H1 (cell line): ENCODE results near the gene FES. TPM values are rescaled to one million over a fixed set of nuclear protein-coding genes. Genes with fewer than 3 reads are reported as not detected.

Experiments used
- CTCF ChIA-PET: fragments of 300-600 bp; sonication (Branson Sonifier 250); formaldehyde crosslinking; loops from one replicate; lab custom pipeline; 2021; ENCODE audit not compliant: partially characterized antibody; lab: Charles Lee
- POLR2A ChIA-PET: fragments of 300-600 bp; sonication (Branson Sonifier 250); formaldehyde crosslinking; loops from one replicate; lab custom pipeline; 2021; ENCODE audit warnings: inconsistent platforms; ENCODE audit not compliant: partially characterized antibody; lab: Charles Lee
- DNase-seq, 2 experiments: peaks; one replicate each; pipeline versions ENCODE4 v3.0.0 to v3.0.0-alpha.2; 2010 to 2022; ENCODE audit warnings: low spot score in 2 of 2, low read depth in 1 of 2, mixed read lengths in 1 of 2
- FAIRE-seq: peaks from 2 replicates; lab custom pipeline; 2011; peaks lifted over from hg19 to GRCh38; lab: Jason Lieb, UNC
- H2AFZ ChIP-seq: 2 replicates; pipeline ENCODE4 v1.8.1; 2012; ENCODE audit warnings: low read length, inconsistent platforms
- H2AK5ac ChIP-seq: 2 replicates; pipeline ENCODE4 v1.6.1; 2013; ENCODE audit warnings: low read depth, low read length
- H2BK120ac ChIP-seq: replicated peaks from 2 replicates; pipeline ENCODE3; 2013; ENCODE audit warnings: low read depth, low read length, inconsistent platforms
- H2BK12ac ChIP-seq: 2 replicates; pipeline ENCODE4 v1.6.1; 2013; ENCODE audit warnings: low read depth, low read length
- H2BK15ac ChIP-seq: 2 replicates; pipeline ENCODE4 v1.6.1; 2013; ENCODE audit warnings: low read length
- H2BK20ac ChIP-seq: 2 replicates; pipeline ENCODE4 v1.6.1; 2013; ENCODE audit warnings: low read length
- H2BK5ac ChIP-seq: 2 replicates; pipeline ENCODE4 v1.6.1; 2013; ENCODE audit warnings: low read depth, low read length
- H3K14ac ChIP-seq: 2 replicates; pipeline ENCODE4 v1.6.1; 2013; ENCODE audit warnings: inconsistent platforms; ENCODE audit not compliant: insufficient read length
- H3K18ac ChIP-seq: 2 replicates; pipeline ENCODE4 v1.6.1; 2013; ENCODE audit warnings: low read length; ENCODE audit errors: extremely low read depth
- H3K23ac ChIP-seq: 2 replicates; pipeline ENCODE4 v1.6.1; 2013; ENCODE audit warnings: inconsistent platforms; ENCODE audit not compliant: insufficient read length
- H3K23me2 ChIP-seq: 2 replicates; pipeline ENCODE4 v1.6.1; 2013; ENCODE audit warnings: low read depth, low read length
- H3K27ac ChIP-seq: 2 replicates; pipeline ENCODE4 v1.6.1; 2011; ENCODE audit warnings: low read depth, low read length, inconsistent platforms
- H3K27me3 ChIP-seq, 4 experiments: replicated peaks in 1 of 4; 1 replicate in 1 of 4; 2 replicates in 3 of 4; pipeline versions ENCODE4 v1.6.1 to v1.8.1; 2011 to 2013; ENCODE audit warnings: low read length in 3 of 4, mild to moderate bottlenecking in 3 of 4, inconsistent platforms in 2 of 4, mixed read lengths in 2 of 4, moderate library complexity in 1 of 4; ENCODE audit not compliant: control insufficient read depth in 3 of 4, insufficient read depth in 3 of 4; ENCODE audit errors: extremely low read depth in 1 of 4
- H3K36me3 ChIP-seq, 4 experiments: 2 replicates each; pipeline versions ENCODE4 v1.6.1 to v1.8.1; 2011 to 2013; ENCODE audit warnings: mild to moderate bottlenecking in 4 of 4, low read length in 3 of 4, moderate library complexity in 2 of 4, control low read depth in 1 of 4, inconsistent platforms in 1 of 4; ENCODE audit not compliant: insufficient read depth in 4 of 4, control insufficient read depth in 2 of 4
- H3K4ac ChIP-seq: replicated peaks from 2 replicates; pipeline ENCODE3; 2013; ENCODE audit warnings: low read length, low read depth, mixed read lengths, inconsistent platforms; ENCODE audit not compliant: insufficient read length
- H3K4me1 ChIP-seq, 4 experiments: replicated peaks in 1 of 4; 1 replicate in 1 of 4; 2 replicates in 3 of 4; pipeline versions ENCODE4 v1.6.1 to v1.8.1; 2011 to 2013; ENCODE audit warnings: low read length in 3 of 4, inconsistent platforms in 2 of 4, mixed read lengths in 1 of 4; ENCODE audit not compliant: insufficient read depth in 4 of 4, control insufficient read depth in 3 of 4
- H3K4me2 ChIP-seq, 2 experiments: 2 replicates each; pipeline versions ENCODE4 v1.6.1 to v1.8.1; 2011 to 2013; ENCODE audit warnings: low read depth in 2 of 2, low read length in 2 of 2, control low read depth in 1 of 2, inconsistent platforms in 1 of 2, mild to moderate bottlenecking in 1 of 2; ENCODE audit not compliant: insufficient read depth in 1 of 2
- H3K4me3 ChIP-seq, 4 experiments: fragments of 200-600, 300-600 bp in 1 of 4; sonication (generic), shearing (Covaris generic), sonication (Bioruptor Twin) in 1 of 4; 2 replicates each; pipeline versions ENCODE4 v1.5.1 to v1.8.1; 2011 to 2016; ENCODE audit warnings: low read length in 4 of 4, low read depth in 3 of 4, control low read depth in 2 of 4, inconsistent platforms in 2 of 4, mild to moderate bottlenecking in 2 of 4, mixed read lengths in 1 of 4, moderate library complexity in 1 of 4; ENCODE audit not compliant: insufficient read depth in 2 of 4; ENCODE audit errors: extremely low read depth in 1 of 4
- H3K56ac ChIP-seq: replicated peaks from 2 replicates; pipeline ENCODE3; 2013; ENCODE audit warnings: low read depth, mild to moderate bottlenecking, mixed read lengths, low read length, inconsistent platforms; ENCODE audit not compliant: insufficient read length
- H3K79me1 ChIP-seq: 2 replicates; pipeline ENCODE4 v1.6.1; 2013; ENCODE audit warnings: low read depth, low read length, control low read depth
- H3K79me2 ChIP-seq, 2 experiments: 2 replicates each; pipeline versions ENCODE4 v1.6.1 to v1.8.1; 2012 to 2013; ENCODE audit warnings: low read length in 2 of 2, mild to moderate bottlenecking in 2 of 2, inconsistent platforms in 1 of 2; ENCODE audit not compliant: insufficient read depth in 2 of 2, control insufficient read depth in 1 of 2
- H3K9ac ChIP-seq, 4 experiments: replicated peaks in 1 of 4; 1 replicate in 1 of 4; 2 replicates in 3 of 4; pipeline versions ENCODE4 v1.6.1 to v1.8.1; 2011 to 2013; ENCODE audit warnings: low read depth in 3 of 4, low read length in 3 of 4, control low read depth in 2 of 4, mild to moderate bottlenecking in 2 of 4, moderate library complexity in 2 of 4, inconsistent platforms in 1 of 4; ENCODE audit errors: extremely low read depth in 1 of 4
- H3K9me3 ChIP-seq, 2 experiments: 2 replicates each; pipeline versions ENCODE4 v1.6.1 to v1.8.1; 2012 to 2013; ENCODE audit warnings: mild to moderate bottlenecking in 2 of 2, moderate library complexity in 2 of 2, control low read depth in 1 of 2, inconsistent platforms in 1 of 2, low read depth in 1 of 2, low read length in 1 of 2, mixed read lengths in 1 of 2; ENCODE audit not compliant: insufficient read depth in 2 of 2
- H4K20me1 ChIP-seq, 2 experiments: replicated peaks in 1 of 2; 2 replicates each; pipeline versions ENCODE3 to v1.8.1; 2011 to 2013; ENCODE audit warnings: inconsistent platforms in 2 of 2, low read length in 2 of 2, mild to moderate bottlenecking in 1 of 2; ENCODE audit not compliant: insufficient read depth in 2 of 2, control insufficient read depth in 1 of 2
- H4K5ac ChIP-seq: 2 replicates; pipeline ENCODE4 v1.6.1; 2013; ENCODE audit warnings: low read length, low read depth, mixed read lengths, inconsistent platforms; ENCODE audit not compliant: insufficient read length
- H4K8ac ChIP-seq: 2 replicates; pipeline ENCODE4 v1.8.0; 2013; ENCODE audit warnings: mild to moderate bottlenecking, moderate library complexity, low read length, inconsistent platforms; ENCODE audit not compliant: insufficient read depth; ENCODE audit errors: extremely low read depth
- H4K91ac ChIP-seq: replicated peaks from 2 replicates; pipeline ENCODE3; 2013; ENCODE audit warnings: low read length, mixed read lengths, inconsistent platforms; ENCODE audit not compliant: insufficient read length
- ASH2L ChIP-seq: fragments of 200-600, 300-600 bp; sonication (generic); IDR thresholded peaks from one replicate; pipeline ENCODE4 v1.7.1; 2017; ENCODE audit warnings: low read length
- EP300 ChIP-seq, 2 experiments: IDR thresholded peaks; 1 replicate in 1 of 2; 2 replicates in 1 of 2; pipeline ENCODE4 v1.6.1; 2011 to 2012; ENCODE audit warnings: low read depth in 2 of 2, low read length in 2 of 2, mild to moderate bottlenecking in 2 of 2, borderline replicate concordance in 1 of 2, inconsistent platforms in 1 of 2, moderate library complexity in 1 of 2
- EZH2 ChIP-seq: fragments of 200-600 bp; sonication (generic); IDR thresholded peaks from 2 replicates; pipeline ENCODE4 v1.7.1; 2012; ENCODE audit warnings: low read depth, mild to moderate bottlenecking, moderate library complexity, low read length, inconsistent platforms; ENCODE audit not compliant: severe bottlenecking
- GABPA ChIP-seq: IDR thresholded peaks from 2 replicates; pipeline ENCODE4 v1.6.1; 2011; ENCODE audit warnings: mild to moderate bottlenecking, low read length, moderate library complexity, borderline replicate concordance; ENCODE audit not compliant: insufficient read depth
- GTF2F1 ChIP-seq: IDR thresholded peaks from 2 replicates; pipeline ENCODE4 v1.6.1; 2012; ENCODE audit warnings: low read depth, low read length, improper control_type of control experiment, borderline replicate concordance
- MAFK ChIP-seq: IDR thresholded peaks from 2 replicates; pipeline ENCODE4 v1.6.1; 2012; ENCODE audit warnings: low read depth, mild to moderate bottlenecking, improper control_type of control experiment, low read length
- POU5F1 ChIP-seq: IDR thresholded peaks from 2 replicates; pipeline ENCODE4 v1.6.1; 2011; ENCODE audit warnings: low read depth, mild to moderate bottlenecking, low read length, moderate library complexity
- RAD21 ChIP-seq, 2 experiments: IDR thresholded peaks in 1 of 2; conservative IDR thresholded peaks in 1 of 2; 2 replicates each; pipeline ENCODE4 v1.6.1; 2011; ENCODE audit warnings: low read depth in 2 of 2, low read length in 2 of 2, improper control_type of control experiment in 1 of 2, inconsistent platforms in 1 of 2, mild to moderate bottlenecking in 1 of 2, moderate library complexity in 1 of 2
- RBBP5 ChIP-seq: IDR thresholded peaks from 2 replicates; pipeline ENCODE4 v1.7.1; 2012; ENCODE audit warnings: low read depth, mild to moderate bottlenecking, inconsistent platforms, low read length, moderate library complexity, borderline replicate concordance
- RXRA ChIP-seq: IDR thresholded peaks from 2 replicates; pipeline ENCODE4 v1.6.1; 2011; ENCODE audit warnings: low read depth, mild to moderate bottlenecking, low read length, moderate library complexity; ENCODE audit not compliant: insufficient read depth
- SAP30 ChIP-seq: fragments of 300-600 bp; sonication (generic); IDR thresholded peaks from 2 replicates; pipeline ENCODE4 v1.7.1; 2012; ENCODE audit warnings: low read length, moderate library complexity, mild to moderate bottlenecking, inconsistent platforms; ENCODE audit not compliant: insufficient read depth, insufficient replicate concordance
- SP2 ChIP-seq: IDR thresholded peaks from 2 replicates; pipeline ENCODE4 v1.6.1; 2012; ENCODE audit warnings: mild to moderate bottlenecking, low read length, inconsistent platforms
- TCF12 ChIP-seq: IDR thresholded peaks from 2 replicates; pipeline ENCODE4 v1.6.1; 2011; ENCODE audit warnings: low read depth, mild to moderate bottlenecking, low read length
- TEAD4 ChIP-seq: IDR thresholded peaks from 2 replicates; pipeline ENCODE4 v1.6.1; 2012; ENCODE audit warnings: low read depth, low read length, inconsistent platforms, mixed read lengths
- WGBS, 2 experiments: shearing (Covaris generic) in 1 of 2; methylation state at CpG; one replicate each; pipeline versions ENCODE4 v1.1.6 to v1.1.7; 2013 to 2015; ENCODE audit warnings: low lambda C conversion rate in 2 of 2, mixed read lengths in 2 of 2, inconsistent platforms in 1 of 2, low coverage in 1 of 2, missing lambda C conversion rate in 1 of 2; ENCODE audit not compliant: insufficient replicate concordance in 2 of 2, insufficient coverage in 1 of 2, insufficient read length in 1 of 2; ENCODE audit errors: extremely low coverage in 1 of 2, missing lambda C conversion rate in 1 of 2; 5-methylcytosine and 5-hydroxymethylcytosine counted together
- polyA plus RNA-seq, 7 experiments: library from polyadenylated mRNA; depleted of rRNA in 3 of 7; stranded (reverse) in 5 of 7; unstranded in 2 of 7; fragments of >200 nt in 5 of 7; fragments of 200-250 nt in 2 of 7; gene quantifications; 1 replicate in 5 of 7; 2 replicates in 1 of 7; 4 replicates in 1 of 7; pipeline versions ENCODE4 v1.2.1 to v1.2.3, GENCODE V29; 2011 to 2013; ENCODE audit warnings: missing spikeins in 2 of 7, mixed read lengths in 2 of 7
- total RNA-seq: library from RNA; stranded (reverse); fragmentation: NEBNext Ultra II Directional; extraction: Animal tissue kit (Norgen Biotek cat#: 25700); gene quantifications from 2 replicates; pipeline ENCODE4 v1.2.1, GENCODE V29; 2021

Gene FES
- total and polyA plus RNA-seq, 2 of the 8 experiments (the other 6 are each of a cell fraction or from before 2014, with no cell fraction given) = 8.5 to 8.6 TPM

DNA sequence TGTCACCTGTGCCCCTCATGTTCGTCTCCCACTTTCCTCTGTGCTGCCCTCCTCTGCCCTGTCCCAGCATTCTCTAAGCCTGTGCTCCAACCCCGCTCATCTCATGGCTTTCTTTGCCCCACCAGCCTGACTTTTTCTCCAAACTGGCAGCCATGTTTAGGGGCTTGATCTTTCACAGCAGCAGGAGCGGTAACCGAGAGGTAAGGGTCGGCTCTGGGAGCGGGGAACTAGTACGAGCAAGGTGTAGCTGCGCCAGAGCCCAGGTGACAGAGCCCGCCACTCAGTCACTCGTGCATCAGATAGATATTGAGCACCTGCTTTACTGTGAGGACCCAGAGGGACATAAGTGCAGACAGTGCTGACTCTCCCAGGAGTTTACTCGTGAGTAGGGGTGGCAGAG, 32.2 kb downstream of the FES start:
- no peak overlapping the region for H3K9ac ChIP-seq
- H2BK15ac ChIP-seq = no peak overlapping the region
- no peak overlapping the region for H2AFZ ChIP-seq
- ChIA-PET CTCF (interaction anchor here (1.9 to 6.8 kb wide), 2 partner anchors 16 to 20 kb away, joined by 8 to 87 read pairs; partner anchors contain the start of genes HDDC3 and UNC45A), POLR2A (no interaction called here)
- H3K23me2 ChIP-seq = no peaks in the 10 kb centered on the region
- H2BK12ac ChIP-seq = no peak overlapping the region
- H3K56ac ChIP-seq = no peak overlapping the region
- no peak overlapping the region for H3K18ac ChIP-seq
- H4K20me1 ChIP-seq = peaks cover 2 to 3% of the 10 kb centered on the region in 2 experiments
- FAIRE-seq (no peak), DNase-seq (no peak)
- H3K4me1 ChIP-seq = peaks cover 0 to 2% (median 0%) of the 10 kb centered on the region in 4 experiments; a peak in 2 of 7 replicates
- no peaks in the 10 kb centered on the region for H3K9me3 ChIP-seq
- H4K91ac ChIP-seq = no peak overlapping the region
- H3K4ac ChIP-seq = no peak overlapping the region
- H3K4me3 ChIP-seq = no peak overlapping the region
- H3K14ac ChIP-seq = no peak overlapping the region
- no peak overlapping the region for H3K27ac ChIP-seq
- no peak overlapping the region for H4K5ac ChIP-seq
- no peak overlapping the region for H2AK5ac ChIP-seq
- H3K4me2 ChIP-seq = no peak overlapping the region
- no peak overlapping the region for H2BK120ac ChIP-seq
- no peak overlapping the region for H3K23ac ChIP-seq
- no peaks in the 10 kb centered on the region for H3K79me1 ChIP-seq
- no peaks in the 10 kb centered on the region; a peak in 4 of 8 replicates for H3K36me3 ChIP-seq
- H3K79me2 ChIP-seq = no peaks in the 10 kb centered on the region
- H3K27me3 ChIP-seq = no peaks in the 10 kb centered on the region
- peak overlapping the region; percentile 13; the same call in 1 of the 2 replicates for H2BK5ac ChIP-seq
- WGBS, 2 experiments = 83% methylated on average over 11 of the region's 11 CpGs; no CpG with 5 or more reads in 1 of the 2 experiments
- no peak overlapping the region for H2BK20ac ChIP-seq
- H4K8ac ChIP-seq = no peak overlapping the region; the same call in 1 of the 2 replicates
- TF ChIP-seq GTF2F1 (no peak), TEAD4 (no peak), POU5F1 (no peak), EZH2 (no peak), GABPA (no peak), TCF12 (no peak), ASH2L (no peak), RBBP5 (no peak), SAP30 (no peak), MAFK (no peak), EP300 (IDR thresholded peaks at IDR 0.05; ENCODE audit: borderline replicate concordance in 1 of 2, low read depth in 2 of 2, low read length in 2 of 2) (no peak), SP2 (no peak), RXRA (no peak), RAD21 (IDR thresholded peaks at IDR 0.05 in 1 of 2, conservative IDR thresholded peaks at IDR 0.05 in 1 of 2; ENCODE audit: low read depth in 2 of 2, low read length in 2 of 2) (no peak)
